IPS-NIHi7 (cell line): ENCODE results near the gene ADGRL3.

Source experiments
- DNase-seq: peaks from one replicate; pipeline ENCODE4 v3.0.0; 2012; ENCODE audit warnings: mixed read lengths; ENCODE audit errors: extremely low spot score

Gene ADGRL3

GRCh38 chr4:61426229-61426628 lies 226.1 kb downstream of the ADGRL3 start:
- no peak for DNase-seq

GRCh38 chr4:61427099-61427817 lies 227.1 kb downstream of the ADGRL3 start:
- no peak for DNase-seq

- DNase-seq, result no peak
These were observed 227.8 kb downstream of the ADGRL3 start for GRCh38 chr4:61427818-61428495.

- no peak for DNase-seq
These were observed 228.8 kb downstream of the ADGRL3 start for GRCh38 chr4:61428950-61429349.

- DNase-seq, result no peak
These were observed 231.0 kb downstream of the ADGRL3 start for GRCh38 chr4:61431131-61431530.

GRCh38 chr4:61437923-61438322 lies 237.8 kb downstream of the ADGRL3 start:
- no peak for DNase-seq

GRCh38 chr4:61440321-61440720 lies 240.2 kb downstream of the ADGRL3 start:
- no peak for DNase-seq

GRCh38 chr4:61442936-61443335 lies 242.8 kb downstream of the ADGRL3 start:
- no peak for DNase-seq

- no peak for DNase-seq
These were observed 243.8 kb downstream of the ADGRL3 start for GRCh38 chr4:61443813-61444510.

GRCh38 chr4:61445374-61446063 lies 245.4 kb downstream of the ADGRL3 start:
- DNase-seq, result no peak

GRCh38 chr4:61446941-61447340 lies 246.8 kb downstream of the ADGRL3 start:
- no peak for DNase-seq

- no peak for DNase-seq
These were observed 247.8 kb downstream of the ADGRL3 start for GRCh38 chr4:61447918-61448317.

- no peak for DNase-seq
These were observed 251.8 kb downstream of the ADGRL3 start for GRCh38 chr4:61451935-61452334.

GRCh38 chr4:61461956-61462355 lies 261.8 kb downstream of the ADGRL3 start:
- no peak for DNase-seq

- DNase-seq, result no peak
These were observed 262.6 kb downstream of the ADGRL3 start for GRCh38 chr4:61462451-61463326.

- DNase-seq, result no peak
These were observed 268.0 kb downstream of the ADGRL3 start for GRCh38 chr4:61468024-61468720.

- no peak for DNase-seq
These were observed 273.2 kb downstream of the ADGRL3 start for GRCh38 chr4:61473306-61473705.

GRCh38 chr4:61478340-61478739 lies 278.2 kb downstream of the ADGRL3 start:
- DNase-seq, result no peak

GRCh38 chr4:61485056-61485455 lies 284.9 kb downstream of the ADGRL3 start:
- no peak for DNase-seq

- DNase-seq, result no peak
These were observed 289.8 kb downstream of the ADGRL3 start for GRCh38 chr4:61489927-61490326.

GRCh38 chr4:61493041-61493440 lies 292.9 kb downstream of the ADGRL3 start:
- no peak for DNase-seq
